ENCODE results near the gene TADA2B.

The TADA2B gene

GRCh38 chr4:7086384-7086783 lies 43.2 kb downstream of the TADA2B start:
- DNase-seq (ENCODE audit: low read depth), result no peak
- H3K4me3 ChIP-seq (ENCODE audit: low read depth, low read length), result no peak overlapping the region
- no peak for TF ChIP-seq CTCF (IDR thresholded peaks at IDR 0.05; ENCODE audit: insufficient read depth, low read depth, low read length, missing control alignments)

- TF ChIP-seq CTCF (IDR thresholded peaks at IDR 0.05; ENCODE audit: insufficient read depth, low read depth, low read length, missing control alignments), result no peak
- DNase-seq (ENCODE audit: low read depth), result no peak
- no peak overlapping the region for H3K4me3 ChIP-seq (ENCODE audit: low read depth, low read length)
These were observed 43.9 kb downstream of the TADA2B start for GRCh38 chr4:7087036-7087435.

- H3K4me3 ChIP-seq (ENCODE audit: low read depth, low read length), result no peak overlapping the region
- no peak for DNase-seq (ENCODE audit: low read depth)
- TF ChIP-seq CTCF (IDR thresholded peaks at IDR 0.05; ENCODE audit: insufficient read depth, low read depth, low read length, missing control alignments), result no peak
These were observed 46.2 kb downstream of the TADA2B start for GRCh38 chr4:7089213-7089986.

- no peak overlapping the region for H3K4me3 ChIP-seq (ENCODE audit: low read depth, low read length)
- no peak for TF ChIP-seq CTCF (IDR thresholded peaks at IDR 0.05; ENCODE audit: insufficient read depth, low read depth, low read length, missing control alignments)
- DNase-seq (ENCODE audit: low read depth), result no peak
These were observed 48.9 kb downstream of the TADA2B start for GRCh38 chr4:7092026-7092425.

- DNase-seq (ENCODE audit: low read depth), result no peak
- H3K4me3 ChIP-seq (ENCODE audit: low read depth, low read length), result no peak overlapping the region
- no peak for TF ChIP-seq CTCF (IDR thresholded peaks at IDR 0.05; ENCODE audit: insufficient read depth, low read depth, low read length, missing control alignments)
These were observed 51.7 kb downstream of the TADA2B start for GRCh38 chr4:7094916-7095315.

GRCh38 chr4:7095611-7096155 lies 52.5 kb downstream of the TADA2B start:
- no peak overlapping the region for H3K4me3 ChIP-seq (ENCODE audit: low read depth, low read length)
- no peak for TF ChIP-seq CTCF (IDR thresholded peaks at IDR 0.05; ENCODE audit: insufficient read depth, low read depth, low read length, missing control alignments)
- DNase-seq (ENCODE audit: low read depth), result no peak

GRCh38 chr4:7096236-7096635 lies 53.1 kb downstream of the TADA2B start:
- H3K4me3 ChIP-seq (ENCODE audit: low read depth, low read length), result no peak overlapping the region
- TF ChIP-seq CTCF (IDR thresholded peaks at IDR 0.05; ENCODE audit: insufficient read depth, low read depth, low read length, missing control alignments), result no peak
- no peak for DNase-seq (ENCODE audit: low read depth)
